GM12874 (cell line): ENCODE measurements around the gene TGFBI.

Experiments
- CTCF ChIP-seq: IDR thresholded peaks from 2 replicates; pipeline ENCODE4 v1.5.1; 2011; ENCODE audit warnings: low read depth, mild to moderate bottlenecking, control low read depth, low read length, moderate library complexity; ENCODE audit not compliant: insufficient read depth

TGFBI gene

GRCh38 chr5:136080113-136080482 lies 51.3 kb downstream of the TGFBI start:
- no peak for TF ChIP-seq CTCF

- TF ChIP-seq CTCF = no peak
Measured at GRCh38 chr5:136080483-136081216, 51.9 kb downstream of the TGFBI start.

- no peak for TF ChIP-seq CTCF
Measured at GRCh38 chr5:136081217-136081591, 52.4 kb downstream of the TGFBI start.

GRCh38 chr5:136082390-136083193 lies 53.8 kb downstream of the TGFBI start:
- TF ChIP-seq CTCF = peak; percentile 77

GRCh38 chr5:136084698-136085097 lies 55.9 kb downstream of the TGFBI start:
- no peak for TF ChIP-seq CTCF

- no peak for TF ChIP-seq CTCF
Measured at GRCh38 chr5:136086783-136087566, 58.2 kb downstream of the TGFBI start.
